A673 (cell line): ENCODE data around the gene FAM174B. TPM values are rescaled to one million over a fixed set of nuclear protein-coding genes. Genes with fewer than 3 reads are reported as not detected.

Experiments used
- BruUV-seq: library from RNA; stranded (reverse); fragments of 400-500 nt; replicated peaks from 2 replicates; lab custom pipeline; 2021; lab: Mats Ljungman, UMichigan
- CTCF ChIA-PET: fragments of 300-600 bp; sonication (Branson Sonifier 250); formaldehyde crosslinking; loops from one replicate; lab custom pipeline; 2022; ENCODE audit warnings: antibody characterized with exemption; lab: Charles Lee
- POLR2A ChIA-PET: fragments of 300-600 bp; sonication (Branson Sonifier 250); formaldehyde crosslinking; loops from one replicate; lab custom pipeline; 2022; ENCODE audit warnings: antibody characterized with exemption; ENCODE audit not compliant: low non-redundant PET; lab: Charles Lee
- DNase-seq: peaks from one replicate; pipeline ENCODE4 v3.0.0-alpha.2; 2015; ENCODE audit warnings: low spot score
- H3K27ac ChIP-seq: fragments of 200-600 bp; sonication (generic); 2 replicates; pipeline ENCODE4 v1.5.1; 2016; ENCODE audit warnings: mixed run types, low read depth, mild to moderate bottlenecking, mixed read lengths, antibody characterized with exemption, low read length; ENCODE audit not compliant: poor library complexity, severe bottlenecking
- H3K27me3 ChIP-seq: fragments of 200-600 bp; sonication (generic); replicated peaks from 2 replicates; pipeline ENCODE4 v1.6.1; 2017; ENCODE audit warnings: mixed run types, low read depth, mild to moderate bottlenecking, mixed read lengths, antibody characterized with exemption, low read length; ENCODE audit not compliant: insufficient read depth, poor library complexity
- H3K36me3 ChIP-seq: fragments of 200-600 bp; sonication (generic); 2 replicates; pipeline ENCODE4 v1.6.1; 2016; ENCODE audit warnings: mixed run types, mild to moderate bottlenecking, mixed read lengths, antibody characterized with exemption, low read length; ENCODE audit not compliant: insufficient read depth, poor library complexity, severe bottlenecking
- H3K4me1 ChIP-seq: fragments of 200-600 bp; sonication (generic); 2 replicates; pipeline ENCODE4 v1.6.1; 2017; ENCODE audit warnings: mixed run types, mild to moderate bottlenecking, mixed read lengths, antibody characterized with exemption, low read length; ENCODE audit not compliant: insufficient read depth, poor library complexity, severe bottlenecking
- H3K4me3 ChIP-seq: fragments of 200-600 bp; sonication (generic); 2 replicates; pipeline ENCODE4 v1.5.1; 2016; ENCODE audit warnings: low read depth, mixed run types, mild to moderate bottlenecking, mixed read lengths, low read length; ENCODE audit not compliant: poor library complexity, severe bottlenecking
- H3K9me3 ChIP-seq: fragments of 200-600 bp; sonication (generic); 2 replicates; pipeline ENCODE4 v1.6.1; 2016; ENCODE audit warnings: mixed run types, low read depth, mild to moderate bottlenecking, mixed read lengths, antibody characterized with exemption, low read length; ENCODE audit not compliant: poor library complexity, severe bottlenecking
- CTCF ChIP-seq: fragments of 300-800, 200-600 bp; sonication (generic); conservative IDR thresholded peaks from 2 replicates; pipeline ENCODE4 v1.5.1; 2017; ENCODE audit warnings: low read depth, mild to moderate bottlenecking, antibody characterized with exemption, low read length, moderate library complexity, mixed read lengths
- EZH2 ChIP-seq: fragments of 200-600 bp; sonication (generic); IDR thresholded peaks from 2 replicates; pipeline ENCODE4 v1.6.1; 2017; ENCODE audit warnings: borderline replicate concordance, low read depth, mild to moderate bottlenecking, mixed read lengths, antibody characterized with exemption, low read length; ENCODE audit not compliant: poor library complexity, severe bottlenecking
- intact Hi-C: fragments of 100-400 bp; cut with micrococcal nuclease; formaldehyde crosslinking; loops from one replicate; pipeline ENCODE4 v1.10.0; 2022; ENCODE audit not compliant: unreplicated experiment
- total RNA-seq: library from RNA; stranded (reverse); gene quantifications from 2 replicates; pipeline ENCODE4 v1.2.3, GENCODE V29; 2021

FAM174B gene
- total RNA-seq, 1 experiment from 2014 or later = 3.7 TPM

GRCh38 chr15:92583096-92584034 lies 72.2 kb downstream of the FAM174B start:
- TF ChIP-seq CTCF (no peak), EZH2 (no peak)
- CTCF ChIA-PET = no interaction called here
- no TSS peak for BruUV-seq
- no peak overlapping the region for H3K27ac ChIP-seq
- H3K36me3 ChIP-seq = no peaks in the 10 kb centered on the region
- no peaks in the 10 kb centered on the region for H3K9me3 ChIP-seq
- no peak overlapping the region for H3K4me3 ChIP-seq
- DNase-seq = no peak
- no peaks in the 10 kb centered on the region for H3K4me1 ChIP-seq
- intact Hi-C loops = no loop called here
- POLR2A ChIA-PET = no interaction called here
- no peaks in the 10 kb centered on the region for H3K27me3 ChIP-seq

- H3K4me1 ChIP-seq = no peaks in the 10 kb centered on the region
- H3K9me3 ChIP-seq = no peaks in the 10 kb centered on the region
- no peak overlapping the region for H3K27ac ChIP-seq
- ChIA-PET CTCF (no interaction called here), POLR2A (interaction anchor here (0.5 kb wide), 1 partner anchor 109 kb away, joined by 3 read pairs; no protein-coding TSS in a partner anchor)
- no peaks in the 10 kb centered on the region for H3K36me3 ChIP-seq
- DNase-seq = no peak
- no peak for TF ChIP-seq EZH2
- no peaks in the 10 kb centered on the region for H3K27me3 ChIP-seq
- BruUV-seq = no TSS peak
- H3K4me3 ChIP-seq = no peak overlapping the region
- intact Hi-C loops = no loop called here
Measured at GRCh38 chr15:92582206-92582605, 73.4 kb downstream of the FAM174B start.

- intact Hi-C loops = no loop called here
- DNase-seq = no peak
- H3K27ac ChIP-seq = no peak overlapping the region
- no TSS peak for BruUV-seq
- H3K36me3 ChIP-seq = no peaks in the 10 kb centered on the region
- H3K9me3 ChIP-seq = no peaks in the 10 kb centered on the region
- no peak for TF ChIP-seq CTCF
- CTCF ChIA-PET = no interaction called here
- no peaks in the 10 kb centered on the region for H3K27me3 ChIP-seq
- no peak overlapping the region for H3K4me3 ChIP-seq
- no peaks in the 10 kb centered on the region for H3K4me1 ChIP-seq
- POLR2A ChIA-PET = no interaction called here
Measured at GRCh38 chr15:92580933-92581445, 74.6 kb downstream of the FAM174B start.
